GM19035 (cell line): ENCODE measurements around the gene SFXN5.

Experiments used
- ATAC-seq: cut with Tn5 transposase; IDR thresholded peaks from one replicate; pipeline ENCODE4 v1.9.1; 2021; ENCODE audit not compliant: unreplicated experiment

SFXN5 gene

GRCh38 chr2:72943540-72944395 lies 127.7 kb downstream of the SFXN5 start:
- ATAC-seq, result no peak

GRCh38 chr2:72942881-72943418 lies 128.6 kb downstream of the SFXN5 start:
- ATAC-seq, result no peak

GRCh38 chr2:72942293-72942692 lies 129.2 kb downstream of the SFXN5 start:
- ATAC-seq, result no peak

- ATAC-seq, result no peak
Measured at GRCh38 chr2:72940786-72941185, 130.7 kb downstream of the SFXN5 start.

- no peak for ATAC-seq
Measured at GRCh38 chr2:72940361-72940760, 131.2 kb downstream of the SFXN5 start.

GRCh38 chr2:72938455-72938854 lies 133.1 kb downstream of the SFXN5 start:
- ATAC-seq, result no peak

- no peak for ATAC-seq
Measured at GRCh38 chr2:72937356-72937669, 134.2 kb downstream of the SFXN5 start.

- no peak for ATAC-seq
Measured at GRCh38 chr2:72936660-72937355, 134.7 kb downstream of the SFXN5 start.

GRCh38 chr2:72935611-72935957 lies 135.9 kb downstream of the SFXN5 start:
- no peak for ATAC-seq

- peak; percentile 69 for ATAC-seq
Measured at GRCh38 chr2:72934683-72935610, 136.6 kb downstream of the SFXN5 start.

- no peak for ATAC-seq
Measured at GRCh38 chr2:72933646-72934151, 137.8 kb downstream of the SFXN5 start.

- ATAC-seq, result no peak
Measured at GRCh38 chr2:72933207-72933606, 138.3 kb downstream of the SFXN5 start.

- ATAC-seq, result no peak
Measured at GRCh38 chr2:72932805-72933204, 138.7 kb downstream of the SFXN5 start.

- ATAC-seq, result no peak
Measured at GRCh38 chr2:72932045-72932740, 139.3 kb downstream of the SFXN5 start.

- ATAC-seq, result no peak
Measured at GRCh38 chr2:72931280-72931910, 140.1 kb downstream of the SFXN5 start.

- no peak for ATAC-seq
Measured at GRCh38 chr2:72929010-72929409, 142.5 kb downstream of the SFXN5 start.

GRCh38 chr2:72927619-72928550 lies 143.6 kb downstream of the SFXN5 start:
- ATAC-seq, result no peak

- no peak for ATAC-seq
Measured at GRCh38 chr2:72926811-72927465, 144.6 kb downstream of the SFXN5 start.
